Measurements from ENCODE around the gene CNIH4. TPM values are rescaled to one million over a fixed set of nuclear protein-coding genes. Genes with fewer than 3 reads are reported as not detected.

The CNIH4 gene
- 71.2 and 73.9 TPM in 2 replicates for total RNA-seq (2014; rRNA removed; shearing (Covaris generic))

GRCh38 chr1:224356685-224357625, at the start of gene CNIH4:
Gene CNIH4, plus strand, starts transcription at chr1:224356879. Its CDS starts 46 bp downstream, at chr1:224356925.

DNA sequence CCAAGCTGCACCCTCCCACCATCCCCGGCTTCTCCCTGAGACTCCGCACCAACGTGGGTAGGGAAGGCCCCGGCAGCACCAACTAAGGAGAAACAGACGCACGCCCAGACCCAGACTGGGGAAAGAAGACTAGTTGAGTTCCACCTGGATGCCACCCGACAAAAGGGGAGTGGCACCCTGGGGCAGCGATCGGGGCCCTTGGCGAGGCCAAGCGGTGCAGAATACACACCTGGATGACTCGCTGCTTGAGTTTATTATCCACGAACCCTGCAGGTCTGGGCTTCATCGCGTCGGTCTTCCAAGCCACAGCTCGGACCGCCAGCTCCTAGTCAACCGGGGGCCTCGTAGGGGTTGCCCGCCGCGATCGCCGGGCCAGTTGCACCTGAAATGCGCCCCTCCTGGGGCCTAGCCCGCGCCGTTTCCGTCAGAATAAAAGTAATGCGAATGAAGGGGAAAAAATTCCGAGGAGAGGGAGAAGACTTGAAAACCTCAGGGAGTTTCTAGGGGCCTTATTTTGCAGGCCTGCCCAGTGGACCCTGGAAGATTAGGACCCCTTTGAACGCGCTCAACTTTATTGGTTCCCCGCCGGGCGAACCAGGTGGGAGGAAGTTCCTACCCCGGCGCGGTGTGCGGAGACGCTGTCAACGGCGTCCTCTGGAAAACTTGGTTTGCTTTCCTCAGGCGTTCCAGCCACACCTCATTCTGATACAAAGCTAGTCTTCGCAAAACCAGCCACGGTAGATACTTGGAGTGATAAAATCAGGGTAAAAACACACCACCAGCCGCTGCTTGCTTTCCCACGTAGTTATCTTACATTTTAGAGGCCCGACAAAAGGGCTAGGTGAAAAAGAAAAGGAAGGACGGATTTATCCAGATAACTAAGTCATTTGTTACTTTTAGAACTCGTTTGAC, 26.6 kb upstream of the CNIH4 start, which contains the start of gene NVL:
NVL (minus strand) TSS at position 331 of the 912 bp plus-strand sequence; CDS start at position 286, 45 bp downstream.

Small RNAs within 50 kb of the gene (small RNA-seq; reads per million reads assigned to genes)
- not detected for gene MIR4742

Other genes with a start within 250 kb of the CNIH4 start
- gene FBXO28, start 242.8 kb upstream of the CNIH4 start, total RNA-seq (2014; rRNA removed; shearing (Covaris generic)): 52.4 and 53.4 TPM in 2 replicates
- 46.7 and 48.6 TPM in 2 replicates for gene DEGS1, start 173.6 kb upstream of the CNIH4 start, total RNA-seq (2014; rRNA removed; shearing (Covaris generic))
- gene NVL, start 26.7 kb upstream of the CNIH4 start, total RNA-seq (2014; rRNA removed; shearing (Covaris generic)): 36.3 and 39.5 TPM in 2 replicates
- 44.1 and 48.5 TPM in 2 replicates for gene WDR26, start 77.9 kb downstream of the CNIH4 start, total RNA-seq (2014; rRNA removed; shearing (Covaris generic))